WTC11 (cell line): ENCODE results near the gene HEYL. TPM values are rescaled to one million over a fixed set of nuclear protein-coding genes. Genes with fewer than 3 reads are reported as not detected.

Source experiments
- ATAC-seq: fragments of 200-7000 bp; cut with Tn5 transposase; 2 replicates; pipeline ENCODE4 v1.10.0; 2021; ENCODE audit warnings: mild to moderate bottlenecking, moderate library complexity
- CTCF ChIA-PET: fragments of 300-600 bp; sonication (Branson Sonifier 250); formaldehyde crosslinking; loops from one replicate; lab custom pipeline; 2021; ENCODE audit warnings: antibody characterized with exemption; lab: Charles Lee
- POLR2A ChIA-PET: fragments of 350-600 bp; sonication (Branson Sonifier 250); formaldehyde crosslinking; loops from one replicate; lab custom pipeline; 2021; ENCODE audit warnings: antibody characterized with exemption; lab: Charles Lee
- DNase-seq: peaks from one replicate; pipeline ENCODE4 v3.0.0; 2021; ENCODE audit warnings: low spot score
- H3K27ac Mint-ChIP-seq: 2 replicates; pipeline ENCODE4 v1.8.0; 2021; ENCODE audit warnings: mixed read lengths
- H3K27me3 Mint-ChIP-seq: 2 replicates; pipeline ENCODE4 v1.8.0; 2021; ENCODE audit warnings: low read depth, mild to moderate bottlenecking, moderate library complexity, mixed read lengths
- H3K36me3 Mint-ChIP-seq: 2 replicates; pipeline ENCODE4 v1.8.0; 2021; ENCODE audit warnings: mixed read lengths
- H3K4me1 Mint-ChIP-seq: 2 replicates; pipeline ENCODE4 v1.8.0; 2022; ENCODE audit warnings: mixed read lengths
- H3K4me3 Mint-ChIP-seq: 2 replicates; pipeline ENCODE4 v1.8.0; 2021; ENCODE audit warnings: mild to moderate bottlenecking, moderate library complexity, mixed read lengths
- H3K9me3 Mint-ChIP-seq: 2 replicates; pipeline ENCODE4 v1.8.0; 2021; ENCODE audit warnings: mixed read lengths
- CDX4 ChIP-seq: fragments of 250-450 bp; sonication (Bioruptor Pico); IDR thresholded peaks from 2 replicates; pipeline ENCODE4 v1.9.0; 2021; ENCODE audit warnings: moderate library complexity, mild to moderate bottlenecking, inconsistent platforms, borderline replicate concordance
- CREM ChIP-seq: sonication (generic); formaldehyde crosslinking; IDR thresholded peaks from 2 replicates; pipeline ENCODE4 v1.8.1; 2022; ENCODE audit warnings: mild to moderate bottlenecking, missing genetic modification reagents, moderate library complexity
- E2F1 ChIP-seq: sonication (generic); formaldehyde crosslinking; IDR thresholded peaks from 2 replicates; pipeline ENCODE4 v1.8.0; 2022; ENCODE audit warnings: mild to moderate bottlenecking, missing genetic modification reagents
- ETV6 ChIP-seq: sonication (generic); formaldehyde crosslinking; IDR thresholded peaks from 2 replicates; pipeline ENCODE4 v1.8.1; 2022; ENCODE audit warnings: mild to moderate bottlenecking, missing genetic modification reagents
- GRHL2 ChIP-seq: fragments of 250-450 bp; sonication (Bioruptor Pico); IDR thresholded peaks from 2 replicates; pipeline ENCODE4 v1.8.0; 2022; ENCODE audit warnings: mild to moderate bottlenecking, moderate library complexity; ENCODE audit not compliant: insufficient replicate concordance, severe bottlenecking
- HMGXB4 ChIP-seq: sonication (generic); formaldehyde crosslinking; IDR thresholded peaks from 2 replicates; pipeline ENCODE4 v1.8.1; 2023; ENCODE audit warnings: mild to moderate bottlenecking, moderate library complexity, missing genetic modification reagents
- IRF1 ChIP-seq: sonication (generic); formaldehyde crosslinking; IDR thresholded peaks from 2 replicates; pipeline ENCODE4 v1.8.0; 2023; ENCODE audit warnings: missing genetic modification reagents
- MAX ChIP-seq: sonication (generic); formaldehyde crosslinking; IDR thresholded peaks from 2 replicates; pipeline ENCODE4 v1.8.0; 2022; ENCODE audit warnings: mild to moderate bottlenecking, missing genetic modification reagents
- MYBL2 ChIP-seq: sonication (generic); formaldehyde crosslinking; IDR thresholded peaks from 2 replicates; pipeline ENCODE4 v1.8.1; 2023; ENCODE audit warnings: mild to moderate bottlenecking, moderate library complexity, missing genetic modification reagents
- NR3C1 ChIP-seq: sonication (generic); formaldehyde crosslinking; conservative IDR thresholded peaks from 2 replicates; pipeline ENCODE4 v1.8.1; 2023; ENCODE audit warnings: low read depth, mild to moderate bottlenecking, missing genetic modification reagents
- PRRX2 ChIP-seq: fragments of 250-450 bp; sonication (Bioruptor Pico); IDR thresholded peaks from 2 replicates; pipeline ENCODE4 v1.8.0; 2021; ENCODE audit warnings: mild to moderate bottlenecking
- TEAD4 ChIP-seq: sonication (generic); formaldehyde crosslinking; IDR thresholded peaks from 2 replicates; pipeline ENCODE4 v1.8.0; 2022; ENCODE audit warnings: mild to moderate bottlenecking, missing genetic modification reagents
- USF1 ChIP-seq: sonication (generic); formaldehyde crosslinking; IDR thresholded peaks from 2 replicates; pipeline ENCODE4 v1.8.0; 2022; ENCODE audit warnings: mild to moderate bottlenecking, missing genetic modification reagents
- ZNF317 ChIP-seq: sonication (generic); formaldehyde crosslinking; IDR thresholded peaks from 2 replicates; pipeline ENCODE4 v1.8.1; 2023; ENCODE audit warnings: low read depth, mild to moderate bottlenecking, moderate library complexity, missing genetic modification reagents, borderline replicate concordance
- total RNA-seq: library from RNA; stranded (reverse); gene quantifications from 3 replicates; pipeline ENCODE4 v1.2.3, GENCODE V29; 2021
- TF ChIP-seq, protein P1 (sequence below): sonication (generic); formaldehyde crosslinking; IDR thresholded peaks from 2 replicates; pipeline ENCODE4 v1.8.1; 2022; ENCODE audit warnings: low read depth, mild to moderate bottlenecking, moderate library complexity, missing genetic modification reagents, borderline replicate concordance
- TF ChIP-seq, protein P2 (sequence below): sonication (generic); formaldehyde crosslinking; IDR thresholded peaks from 2 replicates; pipeline ENCODE4 v1.8.1; 2023; ENCODE audit warnings: mild to moderate bottlenecking, missing genetic modification reagents
- TF ChIP-seq, protein P3 (sequence below): sonication (generic); formaldehyde crosslinking; IDR thresholded peaks from 2 replicates; pipeline ENCODE4 v1.8.1; 2022; ENCODE audit warnings: low read depth, missing genetic modification reagents, borderline replicate concordance
- TF ChIP-seq, protein P4 (sequence below): sonication (generic); formaldehyde crosslinking; IDR thresholded peaks from 2 replicates; pipeline ENCODE4 v1.8.1; 2022; ENCODE audit warnings: missing genetic modification reagents, borderline replicate concordance

HEYL gene
- total RNA-seq, 1 experiment from 2014 or later, result 2.3 TPM

DNA sequence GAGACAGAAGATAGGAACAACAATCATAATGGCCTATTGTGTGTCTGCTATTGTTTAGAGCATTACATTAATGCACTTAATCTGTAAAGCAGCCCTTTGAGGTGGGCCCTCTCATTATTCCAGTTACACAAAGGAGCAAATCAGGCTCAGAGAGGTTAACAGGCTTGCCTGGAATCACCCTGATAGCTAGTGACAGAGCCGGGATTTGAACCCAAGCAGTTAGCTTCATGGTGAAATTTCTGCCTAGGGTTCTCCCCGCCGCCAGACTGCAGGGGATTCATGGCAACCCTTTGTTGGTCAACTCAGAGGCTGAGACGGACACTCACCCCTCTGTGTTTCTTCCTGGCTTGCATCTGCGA is 7.1 kb downstream of the HEYL start (continued):
- TF ChIP-seq, protein P1, sequence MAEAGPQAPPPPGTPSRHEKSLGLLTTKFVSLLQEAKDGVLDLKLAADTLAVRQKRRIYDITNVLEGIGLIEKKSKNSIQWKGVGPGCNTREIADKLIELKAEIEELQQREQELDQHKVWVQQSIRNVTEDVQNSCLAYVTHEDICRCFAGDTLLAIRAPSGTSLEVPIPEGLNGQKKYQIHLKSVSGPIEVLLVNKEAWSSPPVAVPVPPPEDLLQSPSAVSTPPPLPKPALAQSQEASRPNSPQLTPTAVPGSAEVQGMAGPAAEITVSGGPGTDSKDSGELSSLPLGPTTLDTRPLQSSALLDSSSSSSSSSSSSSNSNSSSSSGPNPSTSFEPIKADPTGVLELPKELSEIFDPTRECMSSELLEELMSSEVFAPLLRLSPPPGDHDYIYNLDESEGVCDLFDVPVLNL, result no peak
- TF ChIP-seq E2F1 (CRISPR knock-in tag), result no peak

DNA sequence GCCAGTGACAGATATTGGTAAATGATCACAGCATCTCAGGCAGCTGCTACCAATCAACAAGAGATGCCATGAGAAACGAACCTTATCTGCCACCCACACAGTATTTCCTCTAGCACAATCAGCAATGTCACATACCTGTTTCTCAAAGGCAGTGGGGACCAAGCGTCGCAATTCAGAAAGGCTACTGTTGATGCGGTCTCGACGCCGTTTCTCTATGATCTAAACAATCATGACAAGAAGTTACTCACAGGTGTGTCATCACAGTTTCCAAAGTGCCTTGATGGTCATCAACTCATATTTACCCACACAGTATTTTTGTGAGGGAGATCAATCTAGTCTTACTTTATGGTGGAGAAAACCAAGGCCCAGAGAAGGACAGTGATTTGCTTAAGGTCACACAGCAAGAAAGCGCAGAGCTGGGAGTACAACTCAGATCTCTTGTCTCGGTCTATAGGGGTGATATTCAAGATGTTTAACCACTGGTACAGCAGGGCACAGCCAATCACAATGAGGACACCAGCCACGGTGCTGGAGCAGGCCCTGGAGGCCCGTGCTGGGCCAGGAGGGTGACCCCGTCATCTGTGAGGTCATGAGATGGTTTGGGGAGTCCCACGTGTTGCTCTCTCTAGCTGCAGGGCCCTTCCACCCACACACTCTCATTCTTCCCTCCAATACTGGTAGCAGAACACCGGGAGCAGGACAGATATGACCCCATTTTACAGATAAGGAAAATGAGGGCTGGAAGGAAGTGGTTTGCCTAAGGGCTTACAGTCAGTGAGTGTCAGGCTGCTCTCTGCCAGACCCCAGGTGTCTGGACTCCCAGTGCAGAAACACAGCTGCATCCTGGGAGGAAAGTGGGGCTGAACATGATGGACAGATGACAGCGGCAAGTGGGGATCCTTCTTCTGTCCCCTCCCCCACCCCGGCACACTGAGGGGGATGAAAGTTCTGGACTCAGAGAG is 7.8 kb downstream of the HEYL start:
- Mint-ChIP-seq H3K27me3 (peaks cover 81% of the 10 kb centered on the region), H3K9me3 (no peaks in the 10 kb centered on the region), H3K4me3 (no peak overlapping the region), H3K27ac (no peak overlapping the region), H3K36me3 (no peaks in the 10 kb centered on the region), H3K4me1 (peaks cover 21% of the 10 kb centered on the region)
- DNase-seq (no peak), ATAC-seq (no peak)
- ChIA-PET CTCF (interaction anchor here (0.7 to 7.3 kb wide), 4 partner anchors 15 to 27 kb away, joined by 3 to 44 read pairs (median 26); no protein-coding TSS in a partner anchor), POLR2A (no interaction called here)
- TF ChIP-seq, protein P2, sequence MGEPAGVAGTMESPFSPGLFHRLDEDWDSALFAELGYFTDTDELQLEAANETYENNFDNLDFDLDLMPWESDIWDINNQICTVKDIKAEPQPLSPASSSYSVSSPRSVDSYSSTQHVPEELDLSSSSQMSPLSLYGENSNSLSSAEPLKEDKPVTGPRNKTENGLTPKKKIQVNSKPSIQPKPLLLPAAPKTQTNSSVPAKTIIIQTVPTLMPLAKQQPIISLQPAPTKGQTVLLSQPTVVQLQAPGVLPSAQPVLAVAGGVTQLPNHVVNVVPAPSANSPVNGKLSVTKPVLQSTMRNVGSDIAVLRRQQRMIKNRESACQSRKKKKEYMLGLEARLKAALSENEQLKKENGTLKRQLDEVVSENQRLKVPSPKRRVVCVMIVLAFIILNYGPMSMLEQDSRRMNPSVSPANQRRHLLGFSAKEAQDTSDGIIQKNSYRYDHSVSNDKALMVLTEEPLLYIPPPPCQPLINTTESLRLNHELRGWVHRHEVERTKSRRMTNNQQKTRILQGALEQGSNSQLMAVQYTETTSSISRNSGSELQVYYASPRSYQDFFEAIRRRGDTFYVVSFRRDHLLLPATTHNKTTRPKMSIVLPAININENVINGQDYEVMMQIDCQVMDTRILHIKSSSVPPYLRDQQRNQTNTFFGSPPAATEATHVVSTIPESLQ, result no peak
- TF ChIP-seq NR3C1 (CRISPR knock-in tag), result no peak
- TF ChIP-seq USF1, result no peak
- TF ChIP-seq ZNF317 (CRISPR knock-in tag), result no peak
- TF ChIP-seq GRHL2 (CRISPR knock-in tag), result no peak

GRCh38 chr1:39628807-39629350 is 10.6 kb downstream of the HEYL start:
- CTCF ChIA-PET, result interaction anchor here (1.6 to 1.9 kb wide), 2 partner anchors 18 to 22 kb away, joined by 3 to 4 read pairs; no protein-coding TSS in a partner anchor
- no peak overlapping the region for H3K4me3 Mint-ChIP-seq
- DNase-seq (no peak), ATAC-seq (no peak)
- TF ChIP-seq TEAD4 (CRISPR knock-in tag) (no peak), PRRX2 (CRISPR knock-in tag) (no peak), IRF1 (CRISPR knock-in tag) (no peak), CDX4 (CRISPR knock-in tag) (no peak), MYBL2 (CRISPR knock-in tag) (no peak), ETV6 (CRISPR knock-in tag) (no peak), CREM (CRISPR knock-in tag) (no peak), HMGXB4 (CRISPR knock-in tag) (no peak), MAX (CRISPR knock-in tag) (no peak)
- TF ChIP-seq, protein P3, sequence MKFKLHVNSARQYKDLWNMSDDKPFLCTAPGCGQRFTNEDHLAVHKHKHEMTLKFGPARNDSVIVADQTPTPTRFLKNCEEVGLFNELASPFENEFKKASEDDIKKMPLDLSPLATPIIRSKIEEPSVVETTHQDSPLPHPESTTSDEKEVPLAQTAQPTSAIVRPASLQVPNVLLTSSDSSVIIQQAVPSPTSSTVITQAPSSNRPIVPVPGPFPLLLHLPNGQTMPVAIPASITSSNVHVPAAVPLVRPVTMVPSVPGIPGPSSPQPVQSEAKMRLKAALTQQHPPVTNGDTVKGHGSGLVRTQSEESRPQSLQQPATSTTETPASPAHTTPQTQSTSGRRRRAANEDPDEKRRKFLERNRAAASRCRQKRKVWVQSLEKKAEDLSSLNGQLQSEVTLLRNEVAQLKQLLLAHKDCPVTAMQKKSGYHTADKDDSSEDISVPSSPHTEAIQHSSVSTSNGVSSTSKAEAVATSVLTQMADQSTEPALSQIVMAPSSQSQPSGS (CRISPR knock-in tag), result no peak
- TF ChIP-seq, protein P4, sequence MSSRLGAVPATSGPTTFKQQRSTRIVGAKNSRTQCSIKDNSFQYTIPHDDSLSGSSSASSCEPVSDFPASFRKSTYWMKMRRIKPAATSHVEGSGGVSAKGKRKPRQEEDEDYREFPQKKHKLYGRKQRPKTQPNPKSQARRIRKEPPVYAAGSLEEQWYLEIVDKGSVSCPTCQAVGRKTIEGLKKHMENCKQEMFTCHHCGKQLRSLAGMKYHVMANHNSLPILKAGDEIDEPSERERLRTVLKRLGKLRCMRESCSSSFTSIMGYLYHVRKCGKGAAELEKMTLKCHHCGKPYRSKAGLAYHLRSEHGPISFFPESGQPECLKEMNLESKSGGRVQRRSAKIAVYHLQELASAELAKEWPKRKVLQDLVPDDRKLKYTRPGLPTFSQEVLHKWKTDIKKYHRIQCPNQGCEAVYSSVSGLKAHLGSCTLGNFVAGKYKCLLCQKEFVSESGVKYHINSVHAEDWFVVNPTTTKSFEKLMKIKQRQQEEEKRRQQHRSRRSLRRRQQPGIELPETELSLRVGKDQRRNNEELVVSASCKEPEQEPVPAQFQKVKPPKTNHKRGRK, result no peak
- TF ChIP-seq, all 79 proteins: peak for 0
- Mint-ChIP-seq H3K4me1 (peaks cover 8% of the 10 kb centered on the region), H3K27ac (no peak overlapping the region), H3K9me3 (no peaks in the 10 kb centered on the region), H3K36me3 (no peaks in the 10 kb centered on the region), H3K27me3 (peaks cover 70% of the 10 kb centered on the region)
- POLR2A ChIA-PET, result no interaction called here
